HEK293 (cell line): ENCODE measurements around the gene ZNF710.

Experiments used
- CTCF ChIA-PET: fragments of 350-600 bp; formaldehyde crosslinking; extraction: SDS; loops from one replicate; lab custom pipeline; 2021; ENCODE audit warnings: antibody characterized with exemption; lab: Yijun Ruan, JAX
- POLR2A ChIA-PET: fragments of 300-600 bp; formaldehyde crosslinking; extraction: SDS; loops from one replicate; lab custom pipeline; 2020; ENCODE audit warnings: antibody characterized with exemption, inconsistent platforms; lab: Yijun Ruan, JAX
- H3K27ac ChIP-seq: fragments of 200-500 bp; sonication (Bioruptor generic); 2 replicates; pipeline ENCODE4 v1.5.1; 2014; ENCODE audit warnings: low read depth, low read length, control low read depth, inconsistent platforms; ENCODE audit errors: extremely low read depth
- H3K36me3 ChIP-seq, 2 experiments: fragments of 200-500 bp in 1 of 2; sonication (Bioruptor generic) in 1 of 2; 1 replicate in 1 of 2; 2 replicates in 1 of 2; pipeline ENCODE4 v1.5.1; 2014 to 2017; ENCODE audit warnings: inconsistent platforms in 2 of 2, low read length in 2 of 2; ENCODE audit not compliant: control insufficient read depth in 2 of 2, insufficient read depth in 1 of 2
- H3K4me1 ChIP-seq: fragments of 200-500 bp; sonication (Bioruptor generic); 2 replicates; pipeline ENCODE4 v1.5.1; 2014; ENCODE audit warnings: mild to moderate bottlenecking, low read length, inconsistent platforms; ENCODE audit not compliant: control insufficient read depth, insufficient read depth
- H3K4me3 ChIP-seq: 2 replicates; pipeline ENCODE4 v1.5.1; 2011; ENCODE audit warnings: low read depth, mild to moderate bottlenecking, control low read depth, low read length, moderate library complexity
- H3K9me3 ChIP-seq: fragments of 200-500 bp; sonication (Bioruptor generic); 2 replicates; pipeline ENCODE4 v1.5.1; 2014; ENCODE audit warnings: low read depth, low read length, inconsistent platforms; ENCODE audit not compliant: control insufficient read depth, insufficient read depth
- IKZF3 ChIP-seq: fragments of 450-650 bp; IDR thresholded peaks from 2 replicates; pipeline ENCODE4 v1.5.0; 2018; ENCODE audit warnings: missing biosample characterization, mild to moderate bottlenecking, missing genetic modification characterization, moderate library complexity
- PRDM1 ChIP-seq: fragments of 450-650 bp; formaldehyde crosslinking; IDR thresholded peaks from 2 replicates; pipeline ENCODE4; 2016; ENCODE audit warnings: missing biosample characterization, missing genetic modification characterization
- PRDM10 ChIP-seq: fragments of 450-650 bp; formaldehyde crosslinking; IDR thresholded peaks from 2 replicates; pipeline ENCODE4 v1.5.1; 2016; ENCODE audit warnings: missing biosample characterization, missing genetic modification characterization
- REPIN1 ChIP-seq: fragments of 450-650 bp; formaldehyde crosslinking; IDR thresholded peaks from 2 replicates; pipeline ENCODE4 v1.5.1; 2017; ENCODE audit warnings: missing biosample characterization, missing genetic modification characterization, low read depth
- SETDB1 ChIP-seq: IDR thresholded peaks from one replicate; pipeline ENCODE4 v1.6.1; 2017; ENCODE audit warnings: mild to moderate bottlenecking, low read length, moderate library complexity, mixed read lengths; ENCODE audit not compliant: insufficient read length
- SP7 ChIP-seq: fragments of 450-650 bp; formaldehyde crosslinking; IDR thresholded peaks from 2 replicates; pipeline ENCODE4 v1.5.1; 2016; ENCODE audit warnings: missing biosample characterization, missing genetic modification characterization
- ZBTB21 ChIP-seq: fragments of 450-650 bp; formaldehyde crosslinking; IDR thresholded peaks from 2 replicates; pipeline ENCODE4 v1.5.1; 2017; ENCODE audit warnings: missing biosample characterization, missing genetic modification characterization
- ZBTB49 ChIP-seq: fragments of 450-650 bp; formaldehyde crosslinking; IDR thresholded peaks from 2 replicates; pipeline ENCODE4 v1.5.1; 2016; ENCODE audit warnings: missing biosample characterization, missing genetic modification characterization, low read depth
- ZFP69B ChIP-seq: fragments of 450-650 bp; formaldehyde crosslinking; IDR thresholded peaks from 2 replicates; pipeline ENCODE4 v1.5.1; 2016; ENCODE audit warnings: missing biosample characterization, missing genetic modification characterization
- ZNF157 ChIP-seq: fragments of 450-650 bp; formaldehyde crosslinking; IDR thresholded peaks from 2 replicates; pipeline ENCODE4 v1.5.1; 2016; ENCODE audit warnings: missing biosample characterization, missing genetic modification characterization
- ZNF248 ChIP-seq: fragments of 450-650 bp; formaldehyde crosslinking; IDR thresholded peaks from 2 replicates; pipeline ENCODE4 v1.5.1; 2017; ENCODE audit warnings: missing biosample characterization, missing genetic modification characterization
- ZNF292 ChIP-seq: fragments of 450-650 bp; formaldehyde crosslinking; IDR thresholded peaks from 2 replicates; pipeline ENCODE4 v1.5.1; 2016; ENCODE audit warnings: low read depth, missing biosample characterization, missing genetic modification characterization, borderline replicate concordance
- ZNF501 ChIP-seq: fragments of 450-650 bp; formaldehyde crosslinking; IDR thresholded peaks from 2 replicates; pipeline ENCODE4 v1.5.1; 2016; ENCODE audit warnings: missing biosample characterization, missing genetic modification characterization
- ZNF514 ChIP-seq: fragments of 450-650 bp; formaldehyde crosslinking; IDR thresholded peaks from 2 replicates; pipeline ENCODE4 v1.5.1; 2016; ENCODE audit warnings: missing biosample characterization, missing genetic modification characterization
- ZNF558 ChIP-seq: fragments of 450-650 bp; formaldehyde crosslinking; IDR thresholded peaks from 2 replicates; pipeline ENCODE4 v1.5.1; 2016; ENCODE audit warnings: missing biosample characterization, missing genetic modification characterization
- ZNF600 ChIP-seq: fragments of 450-650 bp; formaldehyde crosslinking; IDR thresholded peaks from 2 replicates; pipeline ENCODE4 v1.5.1; 2016; ENCODE audit warnings: missing biosample characterization, missing genetic modification characterization
- ZNF621 ChIP-seq: fragments of 450-650 bp; formaldehyde crosslinking; IDR thresholded peaks from 2 replicates; pipeline ENCODE4 v1.5.1; 2017; ENCODE audit warnings: missing biosample characterization, missing genetic modification characterization
- ZNF629 ChIP-seq: fragments of 450-650 bp; formaldehyde crosslinking; IDR thresholded peaks from 2 replicates; pipeline ENCODE4 v1.5.1; 2017; ENCODE audit warnings: missing biosample characterization, missing genetic modification characterization
- ZNF654 ChIP-seq: fragments of 450-650 bp; formaldehyde crosslinking; IDR thresholded peaks from 2 replicates; pipeline ENCODE4 v1.5.1; 2016; ENCODE audit warnings: low read depth, missing biosample characterization, missing genetic modification characterization
- ZNF677 ChIP-seq: fragments of 450-650 bp; IDR thresholded peaks from 2 replicates; pipeline ENCODE4 v1.5.0; 2018; ENCODE audit warnings: missing biosample characterization, mild to moderate bottlenecking, missing genetic modification characterization, moderate library complexity
- ZNF701 ChIP-seq: fragments of 450-650 bp; formaldehyde crosslinking; IDR thresholded peaks from 2 replicates; pipeline ENCODE4 v1.5.1; 2016; ENCODE audit warnings: missing biosample characterization, missing genetic modification characterization
- ZNF768 ChIP-seq: fragments of 450-650 bp; formaldehyde crosslinking; IDR thresholded peaks from 2 replicates; pipeline ENCODE4 v1.5.1; 2018; ENCODE audit warnings: missing biosample characterization, mild to moderate bottlenecking, missing genetic modification characterization
- ZNF785 ChIP-seq: fragments of 450-650 bp; formaldehyde crosslinking; IDR thresholded peaks from 2 replicates; pipeline ENCODE4 v1.5.1; 2016; ENCODE audit warnings: missing biosample characterization, missing genetic modification characterization
- ZNF830 ChIP-seq: fragments of 450-650 bp; IDR thresholded peaks from 2 replicates; pipeline ENCODE4 v1.5.0; 2018; ENCODE audit warnings: missing biosample characterization, missing genetic modification characterization, low read depth, mild to moderate bottlenecking, moderate library complexity
- TF ChIP-seq, protein P1 (sequence below): fragments of 450-650 bp; formaldehyde crosslinking; IDR thresholded peaks from 2 replicates; pipeline ENCODE4 v1.5.1; 2016; ENCODE audit warnings: missing biosample characterization, missing genetic modification characterization
- TF ChIP-seq, protein P2 (sequence below): fragments of 450-650 bp; formaldehyde crosslinking; IDR thresholded peaks from 2 replicates; pipeline ENCODE4 v1.5.1; 2016; ENCODE audit warnings: missing biosample characterization, missing genetic modification characterization, low read depth
- TF ChIP-seq, protein P3 (sequence below): fragments of 450-650 bp; formaldehyde crosslinking; IDR thresholded peaks from 2 replicates; pipeline ENCODE4 v1.5.1; 2017; ENCODE audit warnings: missing biosample characterization, missing genetic modification characterization

Gene ZNF710

GRCh38 chr15:90037961-90038631, 37.0 kb downstream of the ZNF710 start:
- no peaks in the 10 kb centered on the region for H3K36me3 ChIP-seq
- peaks cover 3% of the 10 kb centered on the region; the same call in 1 of the 2 replicates for H3K4me1 ChIP-seq
- H3K9me3 ChIP-seq, result no peaks in the 10 kb centered on the region
- H3K4me3 ChIP-seq, result no peak overlapping the region
- ChIA-PET POLR2A (no interaction called here), CTCF (interaction anchor here (0.7 kb wide), 1 partner anchor 12 kb away, joined by 3 read pairs; no protein-coding TSS in a partner anchor)
- no peak overlapping the region for H3K27ac ChIP-seq
- no peak for TF ChIP-seq ZNF558 (tag by site-specific recombination)
- no peak for TF ChIP-seq ZBTB49 (tag by site-specific recombination)
- no peak for TF ChIP-seq ZNF768
- no peak for TF ChIP-seq ZNF292
- no peak for TF ChIP-seq ZNF785 (tag by site-specific recombination)
- TF ChIP-seq ZNF830 (tag by site-specific recombination), result no peak
- TF ChIP-seq PRDM1 (tag by site-specific recombination), result peak; percentile 84
- no peak for TF ChIP-seq ZNF621 (tag by site-specific recombination)
- no peak for TF ChIP-seq ZNF501
- TF ChIP-seq ZNF629 (tag by site-specific recombination), result peak; percentile 80
- TF ChIP-seq SP7 (tag by site-specific recombination), result 0 out of 2 replicates have a peak, but pooled peaks have one; percentile 11
- no peak for TF ChIP-seq IKZF3 (tag by site-specific recombination)
- no peak for TF ChIP-seq ZNF600 (tag by site-specific recombination)
- TF ChIP-seq ZNF654 (tag by site-specific recombination), result no peak
- TF ChIP-seq, protein P1, sequence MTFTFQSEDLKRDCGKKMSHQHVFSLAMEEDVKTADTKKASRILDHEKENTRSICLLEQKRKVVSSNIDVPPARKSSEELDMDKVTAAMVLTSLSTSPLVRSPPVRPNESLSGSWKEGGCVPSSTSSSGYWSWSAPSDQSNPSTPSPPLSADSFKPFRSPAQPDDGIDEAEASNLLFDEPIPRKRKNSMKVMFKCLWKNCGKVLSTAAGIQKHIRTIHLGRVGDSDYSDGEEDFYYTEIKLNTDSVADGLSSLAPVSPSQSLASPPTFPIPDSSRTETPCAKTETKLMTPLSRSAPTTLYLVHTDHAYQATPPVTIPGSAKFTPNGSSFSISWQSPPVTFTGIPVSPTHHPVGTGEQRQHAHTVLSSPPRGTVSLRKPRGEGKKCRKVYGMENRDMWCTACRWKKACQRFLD (tag by site-specific recombination), result no peak
- TF ChIP-seq ZFP69B (tag by site-specific recombination), result peak; percentile 34; the same call in 1 of the 2 replicates
- no peak for TF ChIP-seq ZNF701 (tag by site-specific recombination)
- no peak for TF ChIP-seq ZNF157 (tag by site-specific recombination)
- TF ChIP-seq, protein P2, sequence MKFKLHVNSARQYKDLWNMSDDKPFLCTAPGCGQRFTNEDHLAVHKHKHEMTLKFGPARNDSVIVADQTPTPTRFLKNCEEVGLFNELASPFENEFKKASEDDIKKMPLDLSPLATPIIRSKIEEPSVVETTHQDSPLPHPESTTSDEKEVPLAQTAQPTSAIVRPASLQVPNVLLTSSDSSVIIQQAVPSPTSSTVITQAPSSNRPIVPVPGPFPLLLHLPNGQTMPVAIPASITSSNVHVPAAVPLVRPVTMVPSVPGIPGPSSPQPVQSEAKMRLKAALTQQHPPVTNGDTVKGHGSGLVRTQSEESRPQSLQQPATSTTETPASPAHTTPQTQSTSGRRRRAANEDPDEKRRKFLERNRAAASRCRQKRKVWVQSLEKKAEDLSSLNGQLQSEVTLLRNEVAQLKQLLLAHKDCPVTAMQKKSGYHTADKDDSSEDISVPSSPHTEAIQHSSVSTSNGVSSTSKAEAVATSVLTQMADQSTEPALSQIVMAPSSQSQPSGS (tag by site-specific recombination), result peak; percentile 79
- TF ChIP-seq, protein P3, sequence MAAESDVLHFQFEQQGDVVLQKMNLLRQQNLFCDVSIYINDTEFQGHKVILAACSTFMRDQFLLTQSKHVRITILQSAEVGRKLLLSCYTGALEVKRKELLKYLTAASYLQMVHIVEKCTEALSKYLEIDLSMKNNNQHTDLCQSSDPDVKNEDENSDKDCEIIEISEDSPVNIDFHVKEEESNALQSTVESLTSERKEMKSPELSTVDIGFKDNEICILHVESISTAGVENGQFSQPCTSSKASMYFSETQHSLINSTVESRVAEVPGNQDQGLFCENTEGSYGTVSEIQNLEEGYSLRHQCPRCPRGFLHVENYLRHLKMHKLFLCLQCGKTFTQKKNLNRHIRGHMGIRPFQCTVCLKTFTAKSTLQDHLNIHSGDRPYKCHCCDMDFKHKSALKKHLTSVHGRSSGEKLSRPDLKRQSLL (tag by site-specific recombination), result no peak
- no peak for TF ChIP-seq ZNF677
- TF ChIP-seq PRDM10, result peak; percentile 39; the same call in 1 of the 2 replicates
- no peak for TF ChIP-seq ZNF514 (tag by site-specific recombination)
- TF ChIP-seq SETDB1, result no peak
- TF ChIP-seq REPIN1 (tag by site-specific recombination), result no peak
- TF ChIP-seq ZNF248 (tag by site-specific recombination), result no peak
- peak; percentile 78 for TF ChIP-seq ZBTB21 (tag by site-specific recombination)
